ENCODE measurements around the gene TMEM240.

- no peak for TF ChIP-seq CTCF (IDR thresholded peaks at IDR 0.05)
- no peak for TF ChIP-seq POLR2A (IDR thresholded peaks at IDR 0.05)
Measured at GRCh38 chr1:1543706-1544099, 3.3 kb upstream of the TMEM240 start.
